Neuronal stem cell (in vitro differentiated cells): ENCODE data around the gene NUDT3.

Experiments used
- DNase-seq: peaks from one replicate; pipeline ENCODE4 v3.0.0-alpha.2; 2013; ENCODE audit warnings: low spot score
- H2AFZ ChIP-seq: one replicate; pipeline ENCODE4 v1.6.1; 2013; ENCODE audit warnings: mild to moderate bottlenecking, low read length, inconsistent platforms
- H2AK5ac ChIP-seq: 2 replicates; pipeline ENCODE4 v1.6.1; 2013; ENCODE audit warnings: low read depth, mild to moderate bottlenecking, inconsistent platforms, low read length, moderate library complexity, mixed read lengths
- H2BK120ac ChIP-seq: 2 replicates; pipeline ENCODE4 v1.6.1; 2013; ENCODE audit warnings: low read depth, mild to moderate bottlenecking, inconsistent platforms, low read length, moderate library complexity, mixed read lengths
- H2BK12ac ChIP-seq: one replicate; pipeline ENCODE4 v1.6.1; 2013; ENCODE audit warnings: low read length, inconsistent platforms
- H2BK15ac ChIP-seq: 2 replicates; pipeline ENCODE4 v1.6.1; 2013; ENCODE audit warnings: mild to moderate bottlenecking, low read length, inconsistent platforms, mixed read lengths
- H2BK5ac ChIP-seq: one replicate; pipeline ENCODE4 v1.6.1; 2013; ENCODE audit warnings: inconsistent platforms, mild to moderate bottlenecking, low read length, moderate library complexity
- H3K14ac ChIP-seq: one replicate; pipeline ENCODE4 v1.6.1; 2013; ENCODE audit warnings: low read length, inconsistent platforms
- H3K18ac ChIP-seq: 2 replicates; pipeline ENCODE4 v1.6.1; 2013; ENCODE audit warnings: low read length, inconsistent platforms
- H3K23ac ChIP-seq: 2 replicates; pipeline ENCODE4 v1.6.1; 2013; ENCODE audit warnings: low read depth, mild to moderate bottlenecking, mixed read lengths, low read length, inconsistent platforms; ENCODE audit not compliant: poor library complexity
- H3K27ac ChIP-seq: replicated peaks from 3 replicates; pipeline ENCODE4 v1.5.1; 2013; ENCODE audit warnings: low read length, inconsistent platforms
- H3K27me3 ChIP-seq, 3 experiments: 2 replicates each; pipeline ENCODE4 v1.6.1; 2013; ENCODE audit warnings: low read length in 3 of 3, mild to moderate bottlenecking in 2 of 3, inconsistent platforms in 1 of 3, low read depth in 1 of 3, mixed read lengths in 1 of 3, moderate library complexity in 1 of 3; ENCODE audit not compliant: control insufficient read depth in 3 of 3, insufficient read depth in 3 of 3
- H3K36me3 ChIP-seq, 2 donors: replicated peaks in 1 of 2; 2 replicates each; pipeline ENCODE4 v1.6.1; 2013; ENCODE audit warnings: low read length in 2 of 2; ENCODE audit not compliant: control insufficient read depth in 2 of 2, insufficient read depth in 2 of 2
- H3K4ac ChIP-seq: 2 replicates; pipeline ENCODE4 v1.6.1; 2013; ENCODE audit warnings: inconsistent platforms, mild to moderate bottlenecking, low read length, moderate library complexity
- H3K4me1 ChIP-seq, 2 donors: 1 replicate in 1 of 2; 2 replicates in 1 of 2; pipeline ENCODE4 v1.6.1; 2013; ENCODE audit warnings: low read length in 2 of 2, low read depth in 1 of 2; ENCODE audit not compliant: control insufficient read depth in 2 of 2, insufficient read depth in 1 of 2
- H3K4me2 ChIP-seq: one replicate; pipeline ENCODE4 v1.6.1; 2013; ENCODE audit warnings: mild to moderate bottlenecking, low read length, inconsistent platforms; ENCODE audit not compliant: insufficient read depth, poor library complexity, severe bottlenecking
- H3K4me3 ChIP-seq, 2 donors: 2 replicates each; pipeline ENCODE4 v1.5.1; 2013; ENCODE audit warnings: low read length in 2 of 2, mild to moderate bottlenecking in 2 of 2, inconsistent platforms in 1 of 2, moderate library complexity in 1 of 2
- H3K79me1 ChIP-seq: one replicate; pipeline ENCODE4 v1.6.1; 2013; ENCODE audit warnings: low read depth, mild to moderate bottlenecking, inconsistent platforms, low read length, moderate library complexity
- H3K9ac ChIP-seq: one replicate; pipeline ENCODE4 v1.6.1; 2013; ENCODE audit warnings: mild to moderate bottlenecking, low read depth, low read length, inconsistent platforms; ENCODE audit not compliant: poor library complexity
- H3K9me3 ChIP-seq, 2 donors: replicated peaks in 1 of 2; 2 replicates each; pipeline versions ENCODE3 to v1.6.1; 2013; ENCODE audit warnings: low read length in 2 of 2, mild to moderate bottlenecking in 2 of 2, inconsistent platforms in 1 of 2, low read depth in 1 of 2, mixed read lengths in 1 of 2, moderate library complexity in 1 of 2; ENCODE audit not compliant: control insufficient read depth in 2 of 2, insufficient read depth in 1 of 2
- H4K8ac ChIP-seq: one replicate; pipeline ENCODE4 v1.6.1; 2013; ENCODE audit warnings: low read depth, mild to moderate bottlenecking, inconsistent platforms, low read length, moderate library complexity
- H4K91ac ChIP-seq: one replicate; pipeline ENCODE4 v1.6.1; 2013; ENCODE audit warnings: low read length, low read depth, mild to moderate bottlenecking, inconsistent platforms; ENCODE audit not compliant: poor library complexity
- WGBS, 2 donors: extraction: QIAGEN DNeasy Blood & Tissue Kit; methylation state at CpG; one replicate each; pipeline ENCODE4 v1.1.7; 2013; ENCODE audit warnings: missing lambda C conversion rate in 2 of 2, mixed read lengths in 1 of 2; ENCODE audit not compliant: insufficient read length in 2 of 2, insufficient replicate concordance in 1 of 2; ENCODE audit errors: extremely low coverage in 2 of 2; 5-methylcytosine and 5-hydroxymethylcytosine counted together

Gene NUDT3

GRCh38 chr6:34300332-34300751 is 92.1 kb downstream of the NUDT3 start:
- no peaks in the 10 kb centered on the region for H3K27me3 ChIP-seq
- H2AK5ac ChIP-seq, result no peak overlapping the region
- peaks cover 2 to 9% of the 10 kb centered on the region in 2 donors for H3K36me3 ChIP-seq
- no peak overlapping the region for H2BK15ac ChIP-seq
- H2BK120ac ChIP-seq, result no peak overlapping the region
- no CpG with 5 or more reads among the region's 1 CpG for WGBS, 2 donors
- no peak overlapping the region for H2BK12ac ChIP-seq
- no peaks in the 10 kb centered on the region for H3K9me3 ChIP-seq
- no peak overlapping the region for H3K4ac ChIP-seq
- H4K91ac ChIP-seq, result no peak overlapping the region
- H3K18ac ChIP-seq, result no peak overlapping the region
- H2AFZ ChIP-seq, result no peak overlapping the region
- no peak overlapping the region for H2BK5ac ChIP-seq
- H3K14ac ChIP-seq, result no peak overlapping the region
- no peak overlapping the region for H3K27ac ChIP-seq
- H3K23ac ChIP-seq, result no peak overlapping the region
- no peak overlapping the region for H3K4me2 ChIP-seq
- no peaks in the 10 kb centered on the region for H3K79me1 ChIP-seq
- no peak for DNase-seq
- no peak overlapping the region for H3K9ac ChIP-seq
- H3K4me1 ChIP-seq, result no peaks in the 10 kb centered on the region
- H4K8ac ChIP-seq, result no peak overlapping the region
- H3K4me3 ChIP-seq, result no peak overlapping the region

GRCh38 chr6:34298941-34299340 is 93.5 kb downstream of the NUDT3 start:
- Histone ChIP-seq H3K4me3 (no peak overlapping the region), H3K18ac (no peak overlapping the region), H3K23ac (no peak overlapping the region), H2AFZ (no peak overlapping the region), H2BK12ac (no peak overlapping the region), H3K14ac (no peak overlapping the region), H3K27ac (no peak overlapping the region), H4K91ac (no peak overlapping the region), H2BK120ac (no peak overlapping the region), H3K4ac (no peak overlapping the region), H3K4me2 (no peak overlapping the region), H3K9ac (no peak overlapping the region), H2BK5ac (no peak overlapping the region), H3K79me1 (no peaks in the 10 kb centered on the region), H3K9me3 (no peaks in the 10 kb centered on the region), H3K27me3 (no peaks in the 10 kb centered on the region), H3K4me1 (no peaks in the 10 kb centered on the region), H3K36me3 (peaks cover 2 to 18% of the 10 kb centered on the region in 2 donors), H4K8ac (no peak overlapping the region), H2BK15ac (no peak overlapping the region), H2AK5ac (no peak overlapping the region)
- DNase-seq, result no peak
- WGBS, 2 donors, result no CpG with 5 or more reads among the region's 2 CpGs

- Histone ChIP-seq H3K9ac (no peak overlapping the region), H3K79me1 (no peaks in the 10 kb centered on the region), H3K23ac (no peak overlapping the region), H2AFZ (no peak overlapping the region), H3K27ac (no peak overlapping the region), H2BK120ac (no peak overlapping the region), H3K36me3 (peaks cover 2 to 38% of the 10 kb centered on the region in 2 donors), H4K91ac (no peak overlapping the region), H4K8ac (no peak overlapping the region), H3K4me2 (no peak overlapping the region), H3K27me3 (no peaks in the 10 kb centered on the region), H3K4ac (no peak overlapping the region), H3K9me3 (no peaks in the 10 kb centered on the region), H2BK12ac (no peak overlapping the region), H2AK5ac (no peak overlapping the region), H2BK5ac (no peak overlapping the region), H3K14ac (no peak overlapping the region), H3K4me1 (no peaks in the 10 kb centered on the region), H2BK15ac (no peak overlapping the region), H3K4me3 (no peak overlapping the region), H3K18ac (no peak overlapping the region)
- WGBS, 2 donors, result no CpG with 5 or more reads among the region's 3 CpGs
- no peak for DNase-seq
These were observed 96.7 kb downstream of the NUDT3 start for GRCh38 chr6:34295721-34296120.

GRCh38 chr6:34292954-34293353 is 99.5 kb downstream of the NUDT3 start:
- H3K9ac ChIP-seq, result no peak overlapping the region
- DNase-seq, result no peak
- H3K14ac ChIP-seq, result no peak overlapping the region
- H3K79me1 ChIP-seq, result no peaks in the 10 kb centered on the region
- no peak overlapping the region for H2BK12ac ChIP-seq
- no peak overlapping the region for H3K4me2 ChIP-seq
- no peak overlapping the region for H3K27ac ChIP-seq
- H3K27me3 ChIP-seq, result no peaks in the 10 kb centered on the region
- no peaks in the 10 kb centered on the region for H3K9me3 ChIP-seq
- H4K91ac ChIP-seq, result no peak overlapping the region
- H2AFZ ChIP-seq, result no peak overlapping the region
- no peak overlapping the region for H2BK120ac ChIP-seq
- no peak overlapping the region for H4K8ac ChIP-seq
- no peak overlapping the region for H3K23ac ChIP-seq
- peaks cover 2 to 57% of the 10 kb centered on the region in 2 donors for H3K36me3 ChIP-seq
- H3K4me1 ChIP-seq, result no peaks in the 10 kb centered on the region
- H3K4ac ChIP-seq, result no peak overlapping the region
- no peak overlapping the region for H2AK5ac ChIP-seq
- no peak overlapping the region for H3K4me3 ChIP-seq
- no peak overlapping the region for H3K18ac ChIP-seq
- WGBS, 2 donors, result no CpG with 5 or more reads among the region's 3 CpGs
- no peak overlapping the region for H2BK5ac ChIP-seq
- H2BK15ac ChIP-seq, result no peak overlapping the region
